SIG-M5 (cell line): Measurements from ENCODE around the gene NKX6-1.

Experiments
- DNase-seq: peaks from one replicate; lab custom pipeline; 2025; lab: John Stamatoyannopoulos, UW

Gene NKX6-1

GRCh38 chr4:84479663-84480062 is 19.4 kb downstream of the NKX6-1 start:
- DNase-seq, result no peak

DNA sequence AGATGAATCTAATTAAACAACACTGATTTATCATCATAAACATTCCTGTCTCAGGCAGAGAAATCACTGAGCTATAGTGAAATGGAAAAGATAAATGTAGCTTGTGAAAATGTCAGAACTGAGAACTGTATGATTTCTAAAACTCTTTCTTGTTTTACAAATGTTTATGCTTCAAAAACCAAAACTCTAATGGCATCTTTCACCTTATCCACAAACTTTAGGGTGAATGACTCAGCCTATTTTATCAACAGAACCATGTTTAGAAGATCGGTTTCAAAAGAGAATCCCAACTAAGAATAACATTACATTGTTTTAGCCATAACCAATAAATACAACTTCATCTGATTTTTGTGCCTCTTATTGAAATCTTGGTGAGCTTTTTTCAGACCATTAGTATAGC is 21.4 kb downstream of the NKX6-1 start:
- DNase-seq, result no peak

DNA sequence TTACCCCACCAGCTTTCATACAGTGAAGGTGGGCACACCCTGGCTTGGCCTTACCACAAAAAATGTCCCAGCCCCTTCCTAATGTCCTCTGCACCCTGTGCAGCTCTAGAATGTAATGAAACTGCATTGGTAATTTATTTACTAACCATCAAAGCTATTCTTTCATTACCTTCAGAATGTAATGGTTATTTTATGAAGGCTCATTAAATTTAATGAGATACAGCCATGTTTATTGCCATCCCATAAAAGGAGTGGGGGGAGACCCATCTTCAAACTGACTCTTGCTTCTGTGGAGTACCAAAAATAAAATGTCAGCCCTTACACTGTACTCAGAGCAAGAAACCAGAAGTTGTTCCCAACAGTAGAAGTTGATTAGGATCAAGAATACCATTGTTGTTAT is 25.0 kb downstream of the NKX6-1 start:
- no peak for DNase-seq

- no peak for DNase-seq
Observed at GRCh38 chr4:84472154-84472553, 26.9 kb downstream of the NKX6-1 start.

- DNase-seq, result no peak
Observed at GRCh38 chr4:84470204-84470785, 28.8 kb downstream of the NKX6-1 start.

DNA sequence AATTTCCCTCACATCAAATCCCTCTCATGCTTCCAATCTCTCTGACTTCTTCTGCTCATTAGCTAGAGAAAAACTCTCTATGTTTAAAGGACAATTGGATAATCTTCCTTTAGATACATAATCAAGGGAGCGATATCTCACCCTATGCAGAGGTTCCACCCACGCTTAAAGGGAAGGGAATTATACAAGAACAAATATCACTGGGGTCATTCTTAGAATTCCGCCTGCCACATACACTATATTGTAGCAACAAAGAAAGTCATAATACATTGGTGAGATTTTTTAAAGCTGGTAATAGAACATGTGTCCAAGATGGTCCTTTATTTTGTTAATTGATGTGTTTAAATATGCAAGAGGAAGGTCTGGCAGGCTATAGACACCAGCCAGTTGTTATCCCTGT is 31.5 kb downstream of the NKX6-1 start:
- no peak for DNase-seq

- no peak for DNase-seq
Observed at GRCh38 chr4:84459783-84460182, 39.3 kb downstream of the NKX6-1 start.

DNA sequence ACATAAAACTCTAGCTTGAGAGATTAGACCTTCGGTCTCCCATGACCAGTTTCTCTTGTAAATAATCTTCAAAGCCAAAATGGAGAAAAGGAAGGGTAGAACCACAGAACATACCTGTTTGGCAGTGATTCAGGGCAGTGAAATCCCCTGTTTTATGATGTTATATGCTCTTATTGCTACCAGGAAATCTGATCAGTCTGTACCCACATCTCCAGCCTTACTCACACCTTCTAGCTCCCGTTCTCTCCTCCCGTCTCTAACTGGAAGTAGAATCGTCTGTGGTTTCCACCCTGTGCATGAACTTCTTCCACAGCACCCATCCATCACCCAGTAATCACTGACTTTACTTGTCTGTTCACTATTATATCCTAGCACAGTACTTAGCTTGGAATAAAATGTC is 42.9 kb downstream of the NKX6-1 start:
- no peak for DNase-seq

- DNase-seq, result no peak
Observed at GRCh38 chr4:84455697-84456096, 43.4 kb downstream of the NKX6-1 start.

DNA sequence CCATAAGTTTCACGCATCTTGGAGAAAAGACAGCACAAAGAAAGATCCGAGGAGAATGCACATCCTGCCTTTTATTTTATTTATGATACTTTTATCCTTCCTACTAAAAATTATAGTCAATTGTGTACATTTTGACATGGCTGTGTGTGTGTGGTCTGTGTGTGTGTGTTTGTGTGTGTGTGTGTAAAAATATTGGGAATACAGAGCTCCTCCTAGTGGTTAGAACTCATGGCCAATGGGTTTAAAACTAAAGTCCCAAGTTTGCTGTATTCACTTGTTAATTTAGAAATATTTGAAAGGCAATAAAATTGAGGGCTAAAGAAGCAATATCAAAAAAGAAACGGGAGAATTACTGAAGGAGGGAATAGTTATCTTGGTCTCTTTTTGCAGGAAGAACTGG is 47.5 kb downstream of the NKX6-1 start:
- DNase-seq, result no peak

GRCh38 chr4:84443523-84443922 is 55.6 kb downstream of the NKX6-1 start:
- DNase-seq, result no peak

DNA sequence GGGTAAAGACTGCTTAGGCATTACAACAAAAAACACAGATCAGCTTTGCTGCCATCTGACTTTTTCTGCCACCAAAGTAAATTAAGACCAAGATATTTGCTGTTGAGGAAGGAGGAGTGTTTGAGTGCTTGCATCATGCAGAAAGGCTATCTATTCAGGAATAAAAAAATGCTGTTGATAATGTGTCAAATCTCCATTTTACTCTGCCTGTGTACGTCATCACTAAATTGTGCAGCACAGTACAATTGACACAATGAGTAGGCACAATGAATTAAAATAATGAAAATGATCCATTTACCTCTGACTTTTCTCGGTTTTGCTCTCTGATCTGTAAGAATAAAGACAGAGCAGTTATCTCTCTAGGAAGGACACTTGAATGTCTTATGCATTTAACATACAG is 56.3 kb downstream of the NKX6-1 start:
- no peak for DNase-seq
